Lower leg skin (tissue), 3 donors: ENCODE results near the gene VPS4A.

Source experiments
- POLR2A ChIP-seq, 2 donors: fragments of 450-650 bp; IDR thresholded peaks; one replicate each; pipeline ENCODE4 v1.6.1; 2016 to 2017; ENCODE audit warnings: antibody characterized with exemption in 2 of 2, mild to moderate bottlenecking in 1 of 2, moderate library complexity in 1 of 2
- TF ChIP-seq, protein P1 (sequence below), 3 donors: fragments of 450-650 bp; IDR thresholded peaks; one replicate each; pipeline ENCODE4 v1.5.1; 2016; ENCODE audit warnings: antibody characterized with exemption in 3 of 3, mild to moderate bottlenecking in 3 of 3, moderate library complexity in 2 of 3

DNA sequence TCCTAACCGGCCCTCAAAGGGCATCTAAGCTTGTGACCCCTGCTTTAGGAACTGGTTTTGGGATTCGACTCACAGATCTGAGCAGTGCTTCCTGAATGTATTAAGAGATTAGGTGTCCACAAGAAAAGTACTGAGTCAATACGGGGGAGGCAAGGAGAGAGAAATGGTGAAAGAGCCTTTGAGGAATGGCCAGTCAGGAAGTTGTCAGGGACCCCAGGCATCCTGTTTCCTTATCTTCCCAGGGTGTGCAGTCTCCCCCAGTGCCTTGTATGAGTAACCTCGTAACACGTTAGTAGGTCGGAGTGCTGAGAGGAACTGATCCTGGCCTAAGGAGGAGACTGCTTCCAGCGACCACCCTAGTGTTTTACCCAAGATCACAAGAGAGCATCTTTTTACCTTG lies 56.8 kb downstream of the VPS4A start:
- TF ChIP-seq, protein P1, sequence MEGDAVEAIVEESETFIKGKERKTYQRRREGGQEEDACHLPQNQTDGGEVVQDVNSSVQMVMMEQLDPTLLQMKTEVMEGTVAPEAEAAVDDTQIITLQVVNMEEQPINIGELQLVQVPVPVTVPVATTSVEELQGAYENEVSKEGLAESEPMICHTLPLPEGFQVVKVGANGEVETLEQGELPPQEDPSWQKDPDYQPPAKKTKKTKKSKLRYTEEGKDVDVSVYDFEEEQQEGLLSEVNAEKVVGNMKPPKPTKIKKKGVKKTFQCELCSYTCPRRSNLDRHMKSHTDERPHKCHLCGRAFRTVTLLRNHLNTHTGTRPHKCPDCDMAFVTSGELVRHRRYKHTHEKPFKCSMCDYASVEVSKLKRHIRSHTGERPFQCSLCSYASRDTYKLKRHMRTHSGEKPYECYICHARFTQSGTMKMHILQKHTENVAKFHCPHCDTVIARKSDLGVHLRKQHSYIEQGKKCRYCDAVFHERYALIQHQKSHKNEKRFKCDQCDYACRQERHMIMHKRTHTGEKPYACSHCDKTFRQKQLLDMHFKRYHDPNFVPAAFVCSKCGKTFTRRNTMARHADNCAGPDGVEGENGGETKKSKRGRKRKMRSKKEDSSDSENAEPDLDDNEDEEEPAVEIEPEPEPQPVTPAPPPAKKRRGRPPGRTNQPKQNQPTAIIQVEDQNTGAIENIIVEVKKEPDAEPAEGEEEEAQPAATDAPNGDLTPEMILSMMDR (IDR thresholded peaks at IDR 0.05): no peak
- TF ChIP-seq POLR2A (IDR thresholded peaks at IDR 0.05): no peak
